ENCODE data around the gene RFXANK. TPM values are rescaled to one million over a fixed set of nuclear protein-coding genes. Genes with fewer than 3 reads are reported as not detected.

The RFXANK gene
- total RNA-seq, 1 donor from 2014 or later, result 50.3 TPM

- Histone ChIP-seq H3K27me3 (ENCODE audit: control insufficient read depth, insufficient read depth, low read length) (no peaks in the 10 kb centered on the region), H3K36me3 (ENCODE audit: control insufficient read depth, insufficient read depth, low read length) (no peaks in the 10 kb centered on the region), H3K4me3 (ENCODE audit: low read depth, low read length) (no peak overlapping the region)
- FAIRE-seq (no peak), DNase-seq (ENCODE audit: low read depth) (no peak)
- TF ChIP-seq CTCF (IDR thresholded peaks at IDR 0.05; ENCODE audit: insufficient read depth, low read length, severe bottlenecking), result no peak
Measured at GRCh38 chr19:19226663-19227062, 34.6 kb downstream of the RFXANK start.

GRCh38 chr19:19227217-19227616 lies 35.2 kb downstream of the RFXANK start:
- no peaks in the 10 kb centered on the region for H3K36me3 ChIP-seq (ENCODE audit: control insufficient read depth, insufficient read depth, low read length)
- H3K27me3 ChIP-seq (ENCODE audit: control insufficient read depth, insufficient read depth, low read length), result no peaks in the 10 kb centered on the region
- no peak overlapping the region for H3K4me3 ChIP-seq (ENCODE audit: low read depth, low read length)
- FAIRE-seq (no peak), DNase-seq (ENCODE audit: low read depth) (no peak)
- no peak for TF ChIP-seq CTCF (IDR thresholded peaks at IDR 0.05; ENCODE audit: insufficient read depth, low read length, severe bottlenecking)

- TF ChIP-seq CTCF (IDR thresholded peaks at IDR 0.05; ENCODE audit: insufficient read depth, low read length, severe bottlenecking), result no peak
- FAIRE-seq (no peak), DNase-seq (ENCODE audit: low read depth) (no peak)
- H3K36me3 ChIP-seq (ENCODE audit: control insufficient read depth, insufficient read depth, low read length), result no peaks in the 10 kb centered on the region
- H3K27me3 ChIP-seq (ENCODE audit: control insufficient read depth, insufficient read depth, low read length), result no peaks in the 10 kb centered on the region
- no peak overlapping the region for H3K4me3 ChIP-seq (ENCODE audit: low read depth, low read length)
Measured at GRCh38 chr19:19229701-19230100, 37.6 kb downstream of the RFXANK start.

- FAIRE-seq (no peak), DNase-seq (ENCODE audit: low read depth) (no peak)
- H3K4me3 ChIP-seq (ENCODE audit: low read depth, low read length), result no peak overlapping the region
- no peaks in the 10 kb centered on the region for H3K36me3 ChIP-seq (ENCODE audit: control insufficient read depth, insufficient read depth, low read length)
- H3K27me3 ChIP-seq (ENCODE audit: control insufficient read depth, insufficient read depth, low read length), result no peaks in the 10 kb centered on the region
- no peak for TF ChIP-seq CTCF (IDR thresholded peaks at IDR 0.05; ENCODE audit: insufficient read depth, low read length, severe bottlenecking)
Measured at GRCh38 chr19:19230999-19231398, 38.9 kb downstream of the RFXANK start.

- no peak for FAIRE-seq
- no peaks in the 10 kb centered on the region for H3K27me3 ChIP-seq (ENCODE audit: control insufficient read depth, insufficient read depth, low read length)
- H3K36me3 ChIP-seq (ENCODE audit: control insufficient read depth, insufficient read depth, low read length), result no peaks in the 10 kb centered on the region
- no peak overlapping the region for H3K4me3 ChIP-seq (ENCODE audit: low read depth, low read length)
- no peak for DNase-seq (ENCODE audit: low read depth)
- TF ChIP-seq CTCF (IDR thresholded peaks at IDR 0.05; ENCODE audit: insufficient read depth, low read length, severe bottlenecking), result no peak
Measured at GRCh38 chr19:19232261-19232721, 40.2 kb downstream of the RFXANK start.

DNA sequence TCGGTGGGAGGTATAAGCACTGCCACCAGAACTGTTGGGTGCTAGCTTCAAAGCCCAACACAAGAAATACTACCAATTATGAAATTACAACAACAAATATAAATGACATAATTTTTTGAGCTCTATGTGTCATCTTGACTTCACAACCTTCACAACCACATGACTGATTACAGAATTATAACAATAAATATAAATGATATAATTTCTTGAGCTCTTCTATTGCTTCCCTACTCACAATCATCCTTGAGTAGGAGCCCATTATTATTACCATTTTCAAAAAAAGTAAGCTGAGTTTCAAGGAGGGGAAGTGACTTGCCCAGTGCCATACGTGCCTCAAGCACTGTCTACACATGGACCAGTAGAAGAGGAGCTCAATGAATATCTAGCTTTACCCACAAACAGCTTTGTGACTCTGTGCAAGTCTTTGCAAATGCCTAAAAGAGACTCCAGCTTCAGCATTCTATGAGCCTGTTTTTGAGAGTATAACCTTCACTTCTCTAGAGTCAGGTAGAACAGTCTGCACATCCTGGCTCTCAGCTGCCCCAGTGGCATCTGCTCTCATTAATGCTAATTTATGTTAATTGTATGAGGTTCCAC lies 42.3 kb downstream of the RFXANK start:
- Histone ChIP-seq H3K27me3 (ENCODE audit: control insufficient read depth, insufficient read depth, low read length) (no peaks in the 10 kb centered on the region), H3K4me3 (ENCODE audit: low read depth, low read length) (no peak overlapping the region), H3K36me3 (ENCODE audit: control insufficient read depth, insufficient read depth, low read length) (no peaks in the 10 kb centered on the region)
- DNase-seq (ENCODE audit: low read depth) (no peak), FAIRE-seq (no peak)
- no peak for TF ChIP-seq CTCF (IDR thresholded peaks at IDR 0.05; ENCODE audit: insufficient read depth, low read length, severe bottlenecking)

Data from bronchial epithelial cell (primary cell).